Measurements from ENCODE around the gene MLEC.

MLEC gene

GRCh38 chr12:120749256-120749655 is 62.3 kb downstream of the MLEC start:
- H3K4me2 ChIP-seq (ENCODE audit: low read length): no peak overlapping the region
- no peak overlapping the region for H2BK120ac ChIP-seq (ENCODE audit: insufficient read depth, low read length, poor library complexity)
- H3K9ac ChIP-seq (ENCODE audit: low read length): no peak overlapping the region
- no peak for DNase-seq
- H3K4me1 ChIP-seq (ENCODE audit: control insufficient read depth in 1 of 2, insufficient read depth in 2 of 2, low read length in 2 of 2): peaks cover 0 to 6% of the 10 kb centered on the region in 2 experiments
- no CpG with 5 or more reads among the region's 5 CpGs for WGBS (ENCODE audit: extremely low coverage, insufficient coverage, insufficient read length)
- H3K27me3 ChIP-seq (ENCODE audit: insufficient read depth, low read length): no peaks in the 10 kb centered on the region
- H3K27ac ChIP-seq (ENCODE audit: low read depth, low read length): no peak overlapping the region
- no peak overlapping the region for H4K91ac ChIP-seq (ENCODE audit: low read depth, low read length)
- no peaks in the 10 kb centered on the region for H3K9me3 ChIP-seq (ENCODE audit: insufficient read depth, low read depth, low read length)
- no peak overlapping the region for H2AK5ac ChIP-seq (ENCODE audit: low read length)
- no peak overlapping the region for H4K12ac ChIP-seq (ENCODE audit: low read depth, low read length)
- H4K8ac ChIP-seq (ENCODE audit: low read depth, low read length): no peak overlapping the region
- H2AFZ ChIP-seq (ENCODE audit: insufficient read depth, low read length, poor library complexity): no peak overlapping the region
- H2BK5ac ChIP-seq (ENCODE audit: low read depth, low read length, poor library complexity): no peak overlapping the region
- H3K79me1 ChIP-seq (ENCODE audit: low read length): no peaks in the 10 kb centered on the region
- no peak overlapping the region for H2BK12ac ChIP-seq (ENCODE audit: low read length)
- no peaks in the 10 kb centered on the region for H3K79me2 ChIP-seq (ENCODE audit: control insufficient read depth, insufficient read depth, low read length, poor library complexity)
- H3K4ac ChIP-seq (ENCODE audit: low read depth, low read length): no peak overlapping the region
- H3K36me3 ChIP-seq (ENCODE audit: control insufficient read depth in 1 of 2, insufficient read depth in 2 of 2, low read length in 2 of 2): no peaks in the 10 kb centered on the region
- no peak overlapping the region for H3K23ac ChIP-seq (ENCODE audit: low read length)
- H3K4me3 ChIP-seq (ENCODE audit: low read depth, low read length): no peak overlapping the region
- H3K18ac ChIP-seq (ENCODE audit: low read length): no peak overlapping the region
- H3K14ac ChIP-seq (ENCODE audit: low read length): no peak overlapping the region

GRCh38 chr12:120750806-120751205 is 63.9 kb downstream of the MLEC start:
- peak in 1 of 2 donors; percentile 11 for DNase-seq
- Histone ChIP-seq H3K79me2 (ENCODE audit: control insufficient read depth, insufficient read depth, low read length, poor library complexity) (no peaks in the 10 kb centered on the region), H3K79me1 (ENCODE audit: low read length) (no peaks in the 10 kb centered on the region), H3K23ac (ENCODE audit: low read length) (no peak overlapping the region), H3K36me3 (ENCODE audit: control insufficient read depth in 1 of 2, insufficient read depth in 2 of 2, low read length in 2 of 2) (no peaks in the 10 kb centered on the region), H3K14ac (ENCODE audit: low read length) (no peak overlapping the region), H3K9me3 (ENCODE audit: insufficient read depth, low read depth, low read length) (no peaks in the 10 kb centered on the region), H3K4me3 (ENCODE audit: low read depth, low read length) (no peak overlapping the region), H3K4ac (ENCODE audit: low read depth, low read length) (no peak overlapping the region), H3K18ac (ENCODE audit: low read length) (no peak overlapping the region), H4K12ac (ENCODE audit: low read depth, low read length) (no peak overlapping the region), H3K4me2 (ENCODE audit: low read length) (no peak overlapping the region), H3K9ac (ENCODE audit: low read length) (no peak overlapping the region), H2BK12ac (ENCODE audit: low read length) (no peak overlapping the region), H2BK5ac (ENCODE audit: low read depth, low read length, poor library complexity) (no peak overlapping the region), H2AK5ac (ENCODE audit: low read length) (no peak overlapping the region), H2AFZ (ENCODE audit: insufficient read depth, low read length, poor library complexity) (no peak overlapping the region), H4K8ac (ENCODE audit: low read depth, low read length) (no peak overlapping the region), H3K4me1 (ENCODE audit: control insufficient read depth in 1 of 2, insufficient read depth in 2 of 2, low read length in 2 of 2) (peaks cover 0 to 6% of the 10 kb centered on the region in 2 experiments), H3K27me3 (ENCODE audit: insufficient read depth, low read length) (no peaks in the 10 kb centered on the region), H3K27ac (ENCODE audit: low read depth, low read length) (no peak overlapping the region), H4K91ac (ENCODE audit: low read depth, low read length) (no peak overlapping the region), H2BK120ac (ENCODE audit: insufficient read depth, low read length, poor library complexity) (no peak overlapping the region)
- no CpG with 5 or more reads among the region's 5 CpGs for WGBS (ENCODE audit: extremely low coverage, insufficient coverage, insufficient read length)

- Histone ChIP-seq H3K4ac (ENCODE audit: low read depth, low read length) (no peak overlapping the region), H3K4me2 (ENCODE audit: low read length) (no peak overlapping the region), H3K23ac (ENCODE audit: low read length) (no peak overlapping the region), H3K27ac (ENCODE audit: low read depth, low read length) (no peak overlapping the region), H3K4me1 (ENCODE audit: control insufficient read depth in 1 of 2, insufficient read depth in 2 of 2, low read length in 2 of 2) (peaks cover 0 to 6% of the 10 kb centered on the region in 2 experiments), H3K79me1 (ENCODE audit: low read length) (no peaks in the 10 kb centered on the region), H3K36me3 (ENCODE audit: control insufficient read depth in 1 of 2, insufficient read depth in 2 of 2, low read length in 2 of 2) (no peaks in the 10 kb centered on the region), H2AK5ac (ENCODE audit: low read length) (no peak overlapping the region), H3K18ac (ENCODE audit: low read length) (no peak overlapping the region), H3K4me3 (ENCODE audit: low read depth, low read length) (no peak overlapping the region), H3K14ac (ENCODE audit: low read length) (no peak overlapping the region), H3K9me3 (ENCODE audit: insufficient read depth, low read depth, low read length) (no peaks in the 10 kb centered on the region), H3K79me2 (ENCODE audit: control insufficient read depth, insufficient read depth, low read length, poor library complexity) (no peaks in the 10 kb centered on the region), H2BK5ac (ENCODE audit: low read depth, low read length, poor library complexity) (no peak overlapping the region), H4K8ac (ENCODE audit: low read depth, low read length) (no peak overlapping the region), H2BK12ac (ENCODE audit: low read length) (no peak overlapping the region), H4K91ac (ENCODE audit: low read depth, low read length) (no peak overlapping the region), H2AFZ (ENCODE audit: insufficient read depth, low read length, poor library complexity) (no peak overlapping the region), H4K12ac (ENCODE audit: low read depth, low read length) (no peak overlapping the region), H3K27me3 (ENCODE audit: insufficient read depth, low read length) (no peaks in the 10 kb centered on the region), H3K9ac (ENCODE audit: low read length) (no peak overlapping the region), H2BK120ac (ENCODE audit: insufficient read depth, low read length, poor library complexity) (no peak overlapping the region)
- peak; percentile 38 to 68 for DNase-seq
- WGBS (ENCODE audit: extremely low coverage, insufficient coverage, insufficient read length): no CpG with 5 or more reads among the region's 9 CpGs
Measured at GRCh38 chr12:120751389-120751788, 64.4 kb downstream of the MLEC start.
